ENCODE measurements around the gene EIF4H.

DNA sequence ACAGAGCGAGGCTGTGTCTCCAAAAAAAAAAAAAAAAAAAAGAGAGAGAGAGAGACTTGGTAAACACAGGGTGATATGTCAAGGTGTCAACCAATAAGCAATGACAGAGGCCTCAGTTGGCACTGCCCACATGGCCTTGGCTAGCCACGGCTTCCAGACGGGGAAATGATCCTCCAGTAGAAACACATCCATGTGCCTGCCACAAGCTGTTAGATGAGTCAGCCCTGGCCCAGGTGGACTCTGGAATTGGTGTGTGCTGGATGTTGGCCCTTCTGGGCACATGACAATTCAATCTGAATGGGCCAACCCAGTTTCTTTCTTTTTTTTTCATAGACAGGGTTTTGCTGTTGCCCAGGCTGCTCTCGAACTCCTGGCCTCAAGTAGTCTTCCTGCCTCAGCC, 66.3 kb downstream of the EIF4H start:
- TF ChIP-seq REST (IDR thresholded peaks at IDR 0.05; ENCODE audit: insufficient read depth in 1 of 2, low read depth in 2 of 2, low read length in 2 of 2) (no peak), TAF1 (IDR thresholded peaks at IDR 0.05; ENCODE audit: borderline replicate concordance, insufficient read depth, low read length) (no peak), POLR2AphosphoS5 (IDR thresholded peaks at IDR 0.05; ENCODE audit: low read depth, low read length) (no peak)

Data from PFSK-1 (cell line).